Endometrial microvascular endothelial cells (primary cell): ENCODE results near the gene ZNF462. TPM values are rescaled to one million over a fixed set of nuclear protein-coding genes. Genes with fewer than 3 reads are reported as not detected.
"Not testable (repeated sequence)": the region's sequence is repeated elsewhere in the genome, so short reads cannot be mapped to it uniquely, and the experiment has no call there.

Source experiments
- in situ Hi-C: cut with HindIII; loops from 2 replicates; pipeline ENCODE4 v1.10.0; 2017; ENCODE audit warnings: low sequenced_read_pairs, low pct_unique_long_range_greater_than_20kb; ENCODE audit errors: inconsistent ontology term
- total RNA-seq: library from RNA; depleted of rRNA; stranded (reverse); fragments of >200 nt; gene quantifications from one replicate; pipeline ENCODE4 v1.2.3, GENCODE V29; 2015; ENCODE audit errors: inconsistent ontology term

Gene ZNF462
- total RNA-seq, 1 donor from 2014 or later: 0.19 TPM

GRCh38 chr9:106974341-106974740 lies 111.4 kb downstream of the ZNF462 start:
- in situ Hi-C loops: no loop called here

- in situ Hi-C loops: no loop called here
These were observed 113.8 kb downstream of the ZNF462 start for GRCh38 chr9:106976772-106977171.

GRCh38 chr9:106980551-106981101 lies 117.7 kb downstream of the ZNF462 start:
- in situ Hi-C loops: no loop called here

GRCh38 chr9:106981396-106982287 lies 118.7 kb downstream of the ZNF462 start:
- in situ Hi-C loops: no loop called here

- in situ Hi-C loops: no loop called here
These were observed 119.7 kb downstream of the ZNF462 start for GRCh38 chr9:106982636-106983035.

GRCh38 chr9:106983346-106983745 lies 120.4 kb downstream of the ZNF462 start:
- in situ Hi-C loops: no loop called here

- in situ Hi-C loops: not testable (repeated sequence)
These were observed 126.9 kb downstream of the ZNF462 start for GRCh38 chr9:106989904-106990303.

GRCh38 chr9:106992186-106992585 lies 129.2 kb downstream of the ZNF462 start:
- in situ Hi-C loops: no loop called here

GRCh38 chr9:106993603-106994002 lies 130.6 kb downstream of the ZNF462 start:
- in situ Hi-C loops: no loop called here

- in situ Hi-C loops: no loop called here
These were observed 131.5 kb downstream of the ZNF462 start for GRCh38 chr9:106994463-106994862.

GRCh38 chr9:107000218-107000617 lies 137.3 kb downstream of the ZNF462 start:
- in situ Hi-C loops: no loop called here

GRCh38 chr9:107005201-107005600 lies 142.2 kb downstream of the ZNF462 start:
- in situ Hi-C loops: no loop called here

- in situ Hi-C loops: no loop called here
These were observed 144.4 kb downstream of the ZNF462 start for GRCh38 chr9:107007402-107007801.

- in situ Hi-C loops: no loop called here
These were observed 145.0 kb downstream of the ZNF462 start for GRCh38 chr9:107008011-107008410.

GRCh38 chr9:107008447-107008846 lies 145.5 kb downstream of the ZNF462 start:
- in situ Hi-C loops: no loop called here

- in situ Hi-C loops: no loop called here
These were observed 153.4 kb downstream of the ZNF462 start for GRCh38 chr9:107016383-107016782.

- in situ Hi-C loops: no loop called here
These were observed 156.0 kb downstream of the ZNF462 start for GRCh38 chr9:107018861-107019545.

- in situ Hi-C loops: no loop called here
These were observed 157.1 kb downstream of the ZNF462 start for GRCh38 chr9:107020040-107020530.

- in situ Hi-C loops: no loop called here
These were observed 161.2 kb downstream of the ZNF462 start for GRCh38 chr9:107024193-107024592.
